ENCODE results near the gene MIEN1.

GRCh38 chr17:39687546-39688474 lies 42.5 kb downstream of the MIEN1 start, which contains the start of gene PGAP3:
- no peak for TF ChIP-seq CTCF (IDR thresholded peaks at IDR 0.05; ENCODE audit: insufficient read depth, low read depth, low read length)
- TF ChIP-seq EZH2 (IDR thresholded peaks at IDR 0.05; ENCODE audit: insufficient read depth, low read length), result no peak
